ENCODE results near the gene DARS1. TPM values are rescaled to one million over a fixed set of nuclear protein-coding genes. Genes with fewer than 3 reads are reported as not detected.

The DARS1 gene
- polyA plus RNA-seq, 3 donors: 24.4 to 53.0 (median 46.2) TPM

DNA sequence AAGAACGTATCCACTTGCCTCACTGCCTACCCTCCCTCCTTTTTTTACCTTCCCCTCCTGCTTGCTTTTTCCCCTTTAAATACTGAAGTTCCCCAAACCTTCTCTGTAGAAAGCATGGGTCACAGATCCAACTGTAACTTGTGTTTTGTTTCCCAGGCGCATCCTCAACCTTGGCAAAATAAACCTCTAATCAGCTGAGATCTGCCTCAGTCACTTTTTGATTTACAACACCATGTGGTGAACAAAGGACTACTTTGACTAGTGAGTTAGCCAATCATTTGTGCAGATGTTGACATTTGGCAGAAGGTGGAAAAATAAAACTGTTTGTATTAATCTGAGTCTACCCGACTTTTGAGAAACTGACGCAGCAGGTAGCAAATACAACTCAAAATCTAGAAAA is 85.9 kb downstream of the DARS1 start:
- H3K4me1 Mint-ChIP-seq: no peaks in the 10 kb centered on the region
- Histone ChIP-seq H2AFZ (ENCODE audit: insufficient read depth, low read depth, low read length, poor library complexity, severe bottlenecking) (no peak overlapping the region), H3K9me3 (replicated peaks in 1 of 2; ENCODE audit: control insufficient read depth in 1 of 2, insufficient read depth in 1 of 2, low read length in 2 of 2) (no peaks in the 10 kb centered on the region), H3K4me3 (replicated peaks in 1 of 3; ENCODE audit: low read depth in 2 of 3, low read length in 3 of 3) (no peak overlapping the region), H3K36me3 (replicated peaks in 1 of 2; ENCODE audit: control insufficient read depth in 1 of 2, insufficient read depth in 2 of 2, low read length in 2 of 2) (peaks cover 0 to 6% of the 10 kb centered on the region in 2 donors), H4K20me1 (ENCODE audit: insufficient read depth, low read length) (no peaks in the 10 kb centered on the region), H3K27ac (ENCODE audit: low read depth in 1 of 2, low read length in 2 of 2) (no peak overlapping the region), H3K4me1 (ENCODE audit: control insufficient read depth in 1 of 2, insufficient read depth in 2 of 2, low read length in 2 of 2) (no peaks in the 10 kb centered on the region), H3K79me2 (ENCODE audit: insufficient read depth, low read length) (no peaks in the 10 kb centered on the region), H3K9ac (ENCODE audit: insufficient read depth, low read length, poor library complexity, severe bottlenecking) (no peak overlapping the region), H3K4me2 (replicated peaks; ENCODE audit: extremely low read depth, low read length, poor library complexity, severe bottlenecking) (no peak overlapping the region), H3K27me3 (ENCODE audit: control insufficient read depth in 2 of 2, insufficient read depth in 2 of 2, low read length in 2 of 2) (no peaks in the 10 kb centered on the region)
- H3K27ac Mint-ChIP-seq: peak overlapping the region in 1 of 7 donors; percentile 21
- H3K27me3 Mint-ChIP-seq (ENCODE audit: low read depth in 3 of 3): no peaks in the 10 kb centered on the region
- intact Hi-C loops (cut with micrococcal nuclease): no loop called here
- no peak overlapping the region for H3K4me3 Mint-ChIP-seq
- no peaks in the 10 kb centered on the region for H3K9me3 Mint-ChIP-seq
- 58% methylated on average over 1 of the region's 4 CpGs for WGBS (ENCODE audit: insufficient coverage)
- peaks cover 8 to 19% of the 10 kb centered on the region in 2 donors for H3K36me3 Mint-ChIP-seq
- TF ChIP-seq, protein P1, sequence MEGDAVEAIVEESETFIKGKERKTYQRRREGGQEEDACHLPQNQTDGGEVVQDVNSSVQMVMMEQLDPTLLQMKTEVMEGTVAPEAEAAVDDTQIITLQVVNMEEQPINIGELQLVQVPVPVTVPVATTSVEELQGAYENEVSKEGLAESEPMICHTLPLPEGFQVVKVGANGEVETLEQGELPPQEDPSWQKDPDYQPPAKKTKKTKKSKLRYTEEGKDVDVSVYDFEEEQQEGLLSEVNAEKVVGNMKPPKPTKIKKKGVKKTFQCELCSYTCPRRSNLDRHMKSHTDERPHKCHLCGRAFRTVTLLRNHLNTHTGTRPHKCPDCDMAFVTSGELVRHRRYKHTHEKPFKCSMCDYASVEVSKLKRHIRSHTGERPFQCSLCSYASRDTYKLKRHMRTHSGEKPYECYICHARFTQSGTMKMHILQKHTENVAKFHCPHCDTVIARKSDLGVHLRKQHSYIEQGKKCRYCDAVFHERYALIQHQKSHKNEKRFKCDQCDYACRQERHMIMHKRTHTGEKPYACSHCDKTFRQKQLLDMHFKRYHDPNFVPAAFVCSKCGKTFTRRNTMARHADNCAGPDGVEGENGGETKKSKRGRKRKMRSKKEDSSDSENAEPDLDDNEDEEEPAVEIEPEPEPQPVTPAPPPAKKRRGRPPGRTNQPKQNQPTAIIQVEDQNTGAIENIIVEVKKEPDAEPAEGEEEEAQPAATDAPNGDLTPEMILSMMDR (IDR thresholded peaks at IDR 0.05): no peak
- no peak for DNase-seq

GRCh38 chr2:135898234-135898786 is 87.1 kb downstream of the DARS1 start:
- Mint-ChIP-seq H3K4me1 (peaks cover 6% of the 10 kb centered on the region), H3K27ac (peak overlapping the region in 1 of 7 donors; percentile 57), H3K4me3 (no peak overlapping the region), H3K36me3 (peaks cover 6 to 11% of the 10 kb centered on the region in 2 donors), H3K9me3 (no peaks in the 10 kb centered on the region), H3K27me3 (ENCODE audit: low read depth in 3 of 3) (no peaks in the 10 kb centered on the region)
- no peak overlapping the region for H2AFZ ChIP-seq (ENCODE audit: insufficient read depth, low read depth, low read length, poor library complexity, severe bottlenecking)
- H3K4me3 ChIP-seq (replicated peaks in 1 of 3; ENCODE audit: low read depth in 2 of 3, low read length in 3 of 3): no peak overlapping the region
- H3K27me3 ChIP-seq (ENCODE audit: control insufficient read depth in 2 of 2, insufficient read depth in 2 of 2, low read length in 2 of 2): no peaks in the 10 kb centered on the region
- intact Hi-C loops (cut with micrococcal nuclease): no loop called here
- no peak overlapping the region for H3K27ac ChIP-seq (ENCODE audit: low read depth in 1 of 2, low read length in 2 of 2)
- WGBS (ENCODE audit: insufficient coverage): 100% methylated on average over 3 of the region's 3 CpGs
- TF ChIP-seq, protein P1 (IDR thresholded peaks at IDR 0.05): no peak
- H3K79me2 ChIP-seq (ENCODE audit: insufficient read depth, low read length): no peaks in the 10 kb centered on the region
- H3K9ac ChIP-seq (ENCODE audit: insufficient read depth, low read length, poor library complexity, severe bottlenecking): no peak overlapping the region
- peaks cover 7% of the 10 kb centered on the region in 2 donors for H3K4me1 ChIP-seq (ENCODE audit: control insufficient read depth in 1 of 2, insufficient read depth in 2 of 2, low read length in 2 of 2)
- no peaks in the 10 kb centered on the region for H3K36me3 ChIP-seq (replicated peaks in 1 of 2; ENCODE audit: control insufficient read depth in 1 of 2, insufficient read depth in 2 of 2, low read length in 2 of 2)
- no peak for DNase-seq
- H4K20me1 ChIP-seq (ENCODE audit: insufficient read depth, low read length): no peaks in the 10 kb centered on the region
- no peaks in the 10 kb centered on the region for H3K9me3 ChIP-seq (replicated peaks in 1 of 2; ENCODE audit: control insufficient read depth in 1 of 2, insufficient read depth in 1 of 2, low read length in 2 of 2)
- H3K4me2 ChIP-seq (replicated peaks; ENCODE audit: extremely low read depth, low read length, poor library complexity, severe bottlenecking): no peak overlapping the region
